ENCODE data around the gene FRMPD1. TPM values are rescaled to one million over a fixed set of nuclear protein-coding genes. Genes with fewer than 3 reads are reported as not detected.

Gene FRMPD1
- total RNA-seq, 1 donor from 2014 or later, result 0.07 TPM

DNA sequence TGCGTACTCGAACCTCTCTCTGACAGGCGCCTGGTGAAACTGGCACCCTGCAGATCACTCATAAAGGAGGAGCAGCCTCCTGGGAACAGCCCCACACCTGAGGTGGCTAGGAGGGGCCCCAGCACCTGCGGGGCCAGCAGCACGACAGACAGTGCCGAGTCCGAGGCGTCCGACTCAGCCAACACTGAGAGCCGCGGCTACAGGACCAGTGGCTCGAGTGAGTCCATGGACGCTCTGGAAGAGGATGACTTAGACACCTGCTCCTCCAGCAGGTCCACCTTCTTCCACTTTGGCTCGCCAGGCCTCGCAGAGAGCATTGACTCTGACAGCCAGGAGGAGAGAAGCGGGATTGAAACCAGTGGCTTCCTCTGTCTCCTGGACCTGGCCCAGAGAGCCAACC, 89.4 kb downstream of the FRMPD1 start:
- Histone ChIP-seq H2AFZ (ENCODE audit: low read depth, low read length) (no peak overlapping the region), H3K27me3 (ENCODE audit: insufficient read depth, low read length) (peaks cover 26% of the 10 kb centered on the region), H3K4me3 (ENCODE audit: insufficient read depth, low read depth, low read length) (no peak overlapping the region), H3K4me2 (ENCODE audit: low read length) (no peak overlapping the region), H4K20me1 (ENCODE audit: insufficient read depth, low read length) (no peaks in the 10 kb centered on the region), H3K27ac (ENCODE audit: low read depth, low read length) (no peak overlapping the region), H3K9me3 (ENCODE audit: insufficient read depth, low read depth, low read length) (no peaks in the 10 kb centered on the region), H3K79me2 (ENCODE audit: insufficient read depth, low read length) (no peaks in the 10 kb centered on the region), H3K9ac (ENCODE audit: low read length) (no peak overlapping the region), H3K4me1 (ENCODE audit: insufficient read depth, low read length) (no peaks in the 10 kb centered on the region), H3K36me3 (ENCODE audit: insufficient read depth, low read length) (no peaks in the 10 kb centered on the region)
- Mint-ChIP-seq H3K4me1 (ENCODE audit: low read depth, unreplicated experiment) (no peaks in the 10 kb centered on the region), H3K27me3 (ENCODE audit: low read depth, unreplicated experiment) (peaks cover 40% of the 10 kb centered on the region), H3K9me3 (ENCODE audit: unreplicated experiment) (no peaks in the 10 kb centered on the region), H3K36me3 (ENCODE audit: low read depth, unreplicated experiment) (no peaks in the 10 kb centered on the region), H3K4me3 (ENCODE audit: unreplicated experiment) (no peak overlapping the region), H3K27ac (ENCODE audit: unreplicated experiment) (no peak overlapping the region)
- FAIRE-seq (no peak), DNase-seq (ENCODE audit: low read depth) (no peak)
- TF ChIP-seq EZH2 (IDR thresholded peaks at IDR 0.05; ENCODE audit: insufficient read depth, low read length), result no peak
- TF ChIP-seq, protein P1, sequence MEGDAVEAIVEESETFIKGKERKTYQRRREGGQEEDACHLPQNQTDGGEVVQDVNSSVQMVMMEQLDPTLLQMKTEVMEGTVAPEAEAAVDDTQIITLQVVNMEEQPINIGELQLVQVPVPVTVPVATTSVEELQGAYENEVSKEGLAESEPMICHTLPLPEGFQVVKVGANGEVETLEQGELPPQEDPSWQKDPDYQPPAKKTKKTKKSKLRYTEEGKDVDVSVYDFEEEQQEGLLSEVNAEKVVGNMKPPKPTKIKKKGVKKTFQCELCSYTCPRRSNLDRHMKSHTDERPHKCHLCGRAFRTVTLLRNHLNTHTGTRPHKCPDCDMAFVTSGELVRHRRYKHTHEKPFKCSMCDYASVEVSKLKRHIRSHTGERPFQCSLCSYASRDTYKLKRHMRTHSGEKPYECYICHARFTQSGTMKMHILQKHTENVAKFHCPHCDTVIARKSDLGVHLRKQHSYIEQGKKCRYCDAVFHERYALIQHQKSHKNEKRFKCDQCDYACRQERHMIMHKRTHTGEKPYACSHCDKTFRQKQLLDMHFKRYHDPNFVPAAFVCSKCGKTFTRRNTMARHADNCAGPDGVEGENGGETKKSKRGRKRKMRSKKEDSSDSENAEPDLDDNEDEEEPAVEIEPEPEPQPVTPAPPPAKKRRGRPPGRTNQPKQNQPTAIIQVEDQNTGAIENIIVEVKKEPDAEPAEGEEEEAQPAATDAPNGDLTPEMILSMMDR (IDR thresholded peaks at IDR 0.05; ENCODE audit: insufficient read depth, low read depth, low read length), result no peak

DNA sequence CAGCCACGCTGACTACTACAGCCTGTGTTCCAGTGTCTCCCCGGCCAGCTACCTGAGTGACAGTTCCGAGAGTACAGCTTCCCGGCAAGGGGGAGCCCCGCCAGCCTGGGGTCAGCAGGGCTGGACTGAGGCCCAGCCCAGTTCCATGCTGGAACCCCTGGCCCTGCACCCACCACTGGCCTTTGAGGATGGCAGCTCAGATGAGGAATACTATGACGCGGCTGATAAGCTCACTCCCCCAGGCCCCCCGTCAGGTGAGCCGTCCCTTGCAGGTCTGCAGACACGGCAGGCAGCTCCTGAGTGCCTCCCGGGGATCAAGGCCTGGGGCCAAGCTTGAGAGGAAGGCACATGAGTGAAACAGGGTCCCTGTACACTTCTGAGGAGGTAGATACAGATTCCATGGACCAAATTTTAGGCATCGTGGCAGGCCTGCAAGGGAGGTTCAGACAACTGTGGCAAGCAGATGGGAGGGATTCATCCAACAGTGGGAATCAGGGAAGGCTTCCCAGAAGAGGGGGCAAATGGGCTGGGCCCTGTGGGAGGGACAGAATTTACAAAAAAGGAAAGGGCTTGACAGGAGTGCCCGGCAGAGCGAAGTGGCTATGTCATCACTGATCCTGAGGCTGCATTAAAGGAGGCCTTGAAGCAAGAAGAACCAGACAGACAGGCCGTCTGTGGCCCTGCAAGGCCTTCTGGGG, 90.0 kb downstream of the FRMPD1 start:
- Histone ChIP-seq H3K4me1 (ENCODE audit: insufficient read depth, low read length) (no peaks in the 10 kb centered on the region), H3K9me3 (ENCODE audit: insufficient read depth, low read depth, low read length) (no peaks in the 10 kb centered on the region), H3K27me3 (ENCODE audit: insufficient read depth, low read length) (peaks cover 22% of the 10 kb centered on the region), H3K79me2 (ENCODE audit: insufficient read depth, low read length) (no peaks in the 10 kb centered on the region), H3K9ac (ENCODE audit: low read length) (no peak overlapping the region), H2AFZ (ENCODE audit: low read depth, low read length) (no peak overlapping the region), H3K36me3 (ENCODE audit: insufficient read depth, low read length) (no peaks in the 10 kb centered on the region), H3K4me2 (ENCODE audit: low read length) (no peak overlapping the region), H3K27ac (ENCODE audit: low read depth, low read length) (no peak overlapping the region), H3K4me3 (ENCODE audit: insufficient read depth, low read depth, low read length) (no peak overlapping the region), H4K20me1 (ENCODE audit: insufficient read depth, low read length) (no peaks in the 10 kb centered on the region)
- DNase-seq (ENCODE audit: low read depth) (no peak), FAIRE-seq (no peak)
- Mint-ChIP-seq H3K4me1 (ENCODE audit: low read depth, unreplicated experiment) (no peaks in the 10 kb centered on the region), H3K27ac (ENCODE audit: unreplicated experiment) (no peak overlapping the region), H3K36me3 (ENCODE audit: low read depth, unreplicated experiment) (no peaks in the 10 kb centered on the region), H3K27me3 (ENCODE audit: low read depth, unreplicated experiment) (peaks cover 43% of the 10 kb centered on the region), H3K9me3 (ENCODE audit: unreplicated experiment) (no peaks in the 10 kb centered on the region), H3K4me3 (ENCODE audit: unreplicated experiment) (no peak overlapping the region)
- no peak for TF ChIP-seq EZH2 (IDR thresholded peaks at IDR 0.05; ENCODE audit: insufficient read depth, low read length)
- TF ChIP-seq, protein P1 (IDR thresholded peaks at IDR 0.05; ENCODE audit: insufficient read depth, low read depth, low read length), result no peak

DNA sequence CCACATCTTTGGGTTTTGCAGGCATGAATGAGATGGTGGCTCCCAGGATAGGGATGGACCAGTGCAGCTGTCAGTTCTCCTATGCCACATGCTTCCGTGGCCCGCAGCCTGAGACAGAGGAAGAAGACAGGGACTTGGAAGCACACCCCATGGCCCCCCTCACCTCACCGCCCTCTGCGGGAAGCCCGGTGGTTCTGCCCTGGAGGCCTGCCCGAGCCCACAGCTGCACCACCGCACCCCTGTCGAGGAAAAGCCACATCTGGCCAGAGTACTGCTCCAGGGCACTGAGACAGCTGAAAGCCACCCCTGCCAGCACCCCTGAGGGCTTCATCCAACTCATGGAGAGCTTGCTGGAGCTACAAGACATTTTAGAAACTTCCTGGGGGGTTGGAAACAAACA, 95.2 kb downstream of the FRMPD1 start:
- Histone ChIP-seq H3K9me3 (ENCODE audit: insufficient read depth, low read depth, low read length) (no peaks in the 10 kb centered on the region), H3K4me2 (ENCODE audit: low read length) (no peak overlapping the region), H3K4me3 (ENCODE audit: insufficient read depth, low read depth, low read length) (no peak overlapping the region), H3K36me3 (ENCODE audit: insufficient read depth, low read length) (no peaks in the 10 kb centered on the region), H3K9ac (ENCODE audit: low read length) (no peak overlapping the region), H3K27me3 (ENCODE audit: insufficient read depth, low read length) (peaks cover 9% of the 10 kb centered on the region), H3K27ac (ENCODE audit: low read depth, low read length) (no peak overlapping the region), H2AFZ (ENCODE audit: low read depth, low read length) (no peak overlapping the region), H3K79me2 (ENCODE audit: insufficient read depth, low read length) (no peaks in the 10 kb centered on the region), H3K4me1 (ENCODE audit: insufficient read depth, low read length) (peaks cover 3% of the 10 kb centered on the region), H4K20me1 (ENCODE audit: insufficient read depth, low read length) (no peaks in the 10 kb centered on the region)
- Mint-ChIP-seq H3K9me3 (ENCODE audit: unreplicated experiment) (no peaks in the 10 kb centered on the region), H3K27ac (ENCODE audit: unreplicated experiment) (no peak overlapping the region), H3K4me1 (ENCODE audit: low read depth, unreplicated experiment) (peaks cover 2% of the 10 kb centered on the region), H3K36me3 (ENCODE audit: low read depth, unreplicated experiment) (no peaks in the 10 kb centered on the region), H3K4me3 (ENCODE audit: unreplicated experiment) (no peak overlapping the region), H3K27me3 (ENCODE audit: low read depth, unreplicated experiment) (peaks cover 23% of the 10 kb centered on the region)
- no peak for DNase-seq (ENCODE audit: low read depth)
- TF ChIP-seq EZH2 (IDR thresholded peaks at IDR 0.05; ENCODE audit: insufficient read depth, low read length), result no peak
- TF ChIP-seq, protein P1 (IDR thresholded peaks at IDR 0.05; ENCODE audit: insufficient read depth, low read depth, low read length), result no peak
- FAIRE-seq, result no peak
